Duodenal mucosa (tissue), 2 donors: ENCODE measurements around the gene HOXD13.

Source experiments
- H3K27ac ChIP-seq: one replicate; pipeline ENCODE4 v1.7.0; 2013; ENCODE audit warnings: low read depth, low read length
- H3K27me3 ChIP-seq, 2 donors: one replicate each; pipeline ENCODE4 v1.7.0; 2013; ENCODE audit warnings: low read length in 2 of 2, control low read depth in 1 of 2; ENCODE audit not compliant: insufficient read depth in 2 of 2, control insufficient read depth in 1 of 2
- H3K36me3 ChIP-seq, 2 donors: one replicate each; pipeline ENCODE4 v1.7.0; 2013; ENCODE audit warnings: low read length in 2 of 2, control low read depth in 1 of 2; ENCODE audit not compliant: insufficient read depth in 2 of 2, control insufficient read depth in 1 of 2
- H3K4me1 ChIP-seq, 2 donors: one replicate each; pipeline ENCODE4 v1.7.0; 2013; ENCODE audit warnings: low read length in 2 of 2, control low read depth in 1 of 2; ENCODE audit not compliant: insufficient read depth in 2 of 2, control insufficient read depth in 1 of 2
- H3K4me3 ChIP-seq, 2 donors: one replicate each; pipeline ENCODE4 v1.7.0; 2013; ENCODE audit warnings: low read length in 2 of 2, low read depth in 1 of 2
- H3K9ac ChIP-seq, 2 donors: one replicate each; pipeline ENCODE4 v1.7.0; 2013; ENCODE audit warnings: low read length in 2 of 2, low read depth in 1 of 2
- H3K9me3 ChIP-seq, 2 donors: one replicate each; pipeline ENCODE4 v1.7.0; 2013; ENCODE audit warnings: low read length in 2 of 2, control low read depth in 1 of 2; ENCODE audit not compliant: control insufficient read depth in 1 of 2

Gene HOXD13

GRCh38 chr2:176072951-176073904, 19.3 kb upstream of the HOXD13 start:
- H3K4me1 ChIP-seq: peaks cover 6 to 8% of the 10 kb centered on the region in 2 donors
- no peak overlapping the region for H3K27ac ChIP-seq
- H3K9ac ChIP-seq: no peak overlapping the region
- H3K4me3 ChIP-seq: no peak overlapping the region
- peaks cover 93 to 94% of the 10 kb centered on the region in 2 donors for H3K27me3 ChIP-seq
- no peaks in the 10 kb centered on the region for H3K9me3 ChIP-seq
- H3K36me3 ChIP-seq: no peaks in the 10 kb centered on the region

DNA sequence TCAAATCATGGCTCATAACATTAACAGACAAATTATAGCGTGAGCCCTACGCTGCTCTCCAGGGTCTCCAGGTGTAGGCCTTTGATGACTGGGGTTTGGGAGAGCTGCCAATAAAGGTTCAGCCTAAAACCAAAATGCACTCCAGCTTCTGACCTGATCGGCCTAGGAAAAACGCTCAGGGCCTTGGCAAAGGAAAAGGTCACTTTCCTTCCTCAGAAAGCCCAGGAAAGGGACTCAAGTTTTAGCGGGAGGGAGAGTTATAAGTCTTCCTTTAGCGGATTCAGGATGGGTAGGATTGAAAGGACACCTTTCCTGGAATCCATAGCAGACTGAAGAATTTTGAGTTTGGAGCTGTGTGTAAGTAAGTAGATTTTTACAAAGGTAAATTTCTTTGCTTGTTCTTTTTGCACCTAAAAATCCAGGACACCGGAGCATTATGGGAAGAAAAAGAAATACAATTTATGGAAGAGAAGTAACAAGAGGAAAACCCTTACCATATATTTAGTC, 17.5 kb upstream of the HOXD13 start:
- Histone ChIP-seq H3K27me3 (peaks cover 92 to 93% of the 10 kb centered on the region in 2 donors), H3K4me1 (peaks cover 0 to 7% of the 10 kb centered on the region in 2 donors), H3K36me3 (no peaks in the 10 kb centered on the region), H3K4me3 (no peak overlapping the region), H3K9me3 (no peaks in the 10 kb centered on the region), H3K27ac (no peak overlapping the region), H3K9ac (no peak overlapping the region)

DNA sequence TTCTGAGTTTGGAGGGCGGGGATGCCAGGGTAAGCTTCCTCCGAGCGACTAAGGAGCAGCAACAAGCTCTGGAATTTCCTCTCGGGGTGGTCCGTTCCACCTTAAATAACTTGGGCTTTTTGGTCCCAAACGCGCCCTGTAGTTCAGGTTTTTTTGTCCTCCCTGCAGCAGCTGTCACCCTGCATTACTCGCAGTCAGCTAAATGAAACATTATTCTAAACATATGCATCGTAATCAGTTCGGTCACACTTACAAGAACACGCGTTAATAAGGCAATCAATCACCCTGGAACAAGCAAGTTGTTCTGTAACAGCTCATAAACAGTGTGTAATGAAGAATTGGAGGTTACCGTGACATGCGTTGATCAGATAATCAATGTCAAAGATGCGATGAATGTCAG, 17.0 kb upstream of the HOXD13 start:
- Histone ChIP-seq H3K4me1 (peaks cover 0 to 9% of the 10 kb centered on the region in 2 donors), H3K27ac (no peak overlapping the region), H3K36me3 (no peaks in the 10 kb centered on the region), H3K9ac (no peak overlapping the region), H3K4me3 (no peak overlapping the region), H3K27me3 (peaks cover 88 to 89% of the 10 kb centered on the region in 2 donors), H3K9me3 (no peaks in the 10 kb centered on the region)

DNA sequence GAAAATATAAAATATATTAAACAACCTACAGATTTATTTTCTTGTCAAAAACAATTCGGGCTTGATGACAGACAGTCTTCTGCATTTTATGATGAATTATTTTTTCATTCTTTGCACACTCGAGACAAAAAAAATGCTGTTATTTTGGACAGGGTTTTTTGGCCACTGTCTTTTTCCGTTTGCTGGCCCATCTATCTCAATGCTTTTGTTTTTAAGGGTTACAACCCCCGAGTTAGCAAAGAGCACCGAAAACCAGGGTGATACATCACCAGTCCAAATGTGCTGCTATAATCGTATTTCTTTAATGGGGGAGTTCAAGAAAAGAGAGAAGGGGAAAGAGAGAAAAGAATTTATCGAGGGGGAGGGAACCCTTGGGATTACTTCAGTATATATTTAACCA, 16.5 kb upstream of the HOXD13 start:
- no peaks in the 10 kb centered on the region for H3K36me3 ChIP-seq
- H3K4me1 ChIP-seq: peaks cover 0 to 11% of the 10 kb centered on the region in 2 donors
- H3K27me3 ChIP-seq: peaks cover 87 to 89% of the 10 kb centered on the region in 2 donors
- H3K4me3 ChIP-seq: no peak overlapping the region
- no peak overlapping the region for H3K27ac ChIP-seq
- no peak overlapping the region for H3K9ac ChIP-seq
- H3K9me3 ChIP-seq: peaks cover 0 to 2% of the 10 kb centered on the region in 2 donors

GRCh38 chr2:176076796-176077195, 15.7 kb upstream of the HOXD13 start:
- Histone ChIP-seq H3K9ac (no peak overlapping the region), H3K4me3 (no peak overlapping the region), H3K27me3 (peaks cover 87 to 89% of the 10 kb centered on the region in 2 donors), H3K9me3 (peaks cover 0 to 2% of the 10 kb centered on the region in 2 donors), H3K36me3 (no peaks in the 10 kb centered on the region), H3K27ac (no peak overlapping the region), H3K4me1 (peaks cover 0 to 11% of the 10 kb centered on the region in 2 donors)

GRCh38 chr2:176078541-176079284, 13.8 kb upstream of the HOXD13 start:
- H3K4me3 ChIP-seq: no peak overlapping the region
- peaks cover 0 to 2% of the 10 kb centered on the region in 2 donors for H3K9me3 ChIP-seq
- H3K9ac ChIP-seq: no peak overlapping the region
- H3K4me1 ChIP-seq: peaks cover 0 to 14% of the 10 kb centered on the region in 2 donors
- no peak overlapping the region for H3K27ac ChIP-seq
- H3K36me3 ChIP-seq: no peaks in the 10 kb centered on the region
- peaks cover 87 to 91% of the 10 kb centered on the region in 2 donors for H3K27me3 ChIP-seq

DNA sequence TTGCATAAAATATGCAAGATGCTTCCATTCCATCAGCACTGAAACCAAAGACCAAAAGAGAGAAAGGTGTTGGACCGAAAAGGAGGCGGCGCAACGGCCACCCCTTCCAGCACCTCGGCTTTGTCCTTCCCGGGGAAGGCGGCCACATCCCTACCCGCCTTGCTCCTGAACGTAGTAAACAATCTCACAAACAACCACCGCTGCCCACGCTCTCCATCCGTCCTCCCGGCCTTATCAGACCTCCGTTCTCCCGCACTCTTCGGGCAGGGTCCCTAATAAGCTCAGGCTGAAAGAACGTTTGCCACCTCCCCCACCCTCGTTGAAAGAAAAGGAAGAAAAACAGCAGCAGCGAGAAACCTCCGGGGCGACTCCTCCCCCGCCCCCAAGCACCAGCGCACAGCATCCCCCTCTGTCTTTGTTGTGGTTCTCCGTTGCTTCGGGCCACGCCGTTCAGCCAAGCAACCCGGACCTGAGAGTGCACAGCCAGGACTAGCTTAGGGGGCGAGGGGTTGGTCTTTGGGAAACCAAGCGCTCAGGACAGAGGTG, 13.2 kb upstream of the HOXD13 start:
- Histone ChIP-seq H3K9ac (no peak overlapping the region), H3K4me3 (no peak overlapping the region), H3K27ac (no peak overlapping the region), H3K4me1 (peaks cover 0 to 14% of the 10 kb centered on the region in 2 donors), H3K27me3 (peaks cover 88 to 91% of the 10 kb centered on the region in 2 donors), H3K9me3 (peaks cover 0 to 2% of the 10 kb centered on the region in 2 donors), H3K36me3 (no peaks in the 10 kb centered on the region)

DNA sequence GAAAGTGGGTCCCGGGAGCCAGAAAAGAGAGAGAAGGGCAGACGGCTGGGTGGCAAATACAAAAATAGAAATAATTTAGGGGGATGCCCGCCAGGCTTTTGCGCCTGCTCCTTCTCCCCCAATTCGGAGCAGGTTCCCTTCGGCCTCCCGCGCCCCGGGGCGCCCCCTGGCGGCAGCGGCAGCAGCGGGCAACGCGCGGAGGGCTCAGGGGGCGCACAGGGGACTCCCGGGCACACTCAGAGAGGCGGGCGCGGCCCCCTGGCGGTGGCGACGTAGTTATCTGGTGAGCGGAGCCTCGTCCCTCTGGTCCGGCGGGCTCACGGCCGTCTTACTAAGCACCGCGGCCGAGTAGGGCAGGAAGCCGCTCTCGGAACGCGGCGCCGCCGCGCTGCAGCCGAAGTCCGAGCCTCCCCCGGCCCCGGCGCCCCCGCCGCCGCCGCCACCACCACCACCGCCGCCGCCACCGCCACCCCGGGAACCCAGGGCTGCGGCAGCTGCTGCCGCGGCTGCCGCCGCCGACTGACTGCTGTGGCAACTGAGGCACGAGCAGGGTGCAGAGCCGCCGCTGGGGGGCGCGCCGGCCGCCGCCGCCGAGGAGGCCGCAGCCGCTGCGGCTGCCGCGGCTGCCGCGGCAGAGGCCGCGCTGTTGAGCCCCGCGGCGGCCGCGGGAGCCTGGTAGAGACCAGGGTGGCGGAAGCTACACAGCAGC, 12.5 kb upstream of the HOXD13 start:
- Histone ChIP-seq H3K36me3 (no peaks in the 10 kb centered on the region), H3K4me1 (peaks cover 6 to 14% of the 10 kb centered on the region in 2 donors), H3K27me3 (peaks cover 88 to 91% of the 10 kb centered on the region in 2 donors), H3K9me3 (peaks cover 0 to 2% of the 10 kb centered on the region in 2 donors), H3K27ac (no peak overlapping the region), H3K4me3 (no peak overlapping the region), H3K9ac (no peak overlapping the region)

DNA sequence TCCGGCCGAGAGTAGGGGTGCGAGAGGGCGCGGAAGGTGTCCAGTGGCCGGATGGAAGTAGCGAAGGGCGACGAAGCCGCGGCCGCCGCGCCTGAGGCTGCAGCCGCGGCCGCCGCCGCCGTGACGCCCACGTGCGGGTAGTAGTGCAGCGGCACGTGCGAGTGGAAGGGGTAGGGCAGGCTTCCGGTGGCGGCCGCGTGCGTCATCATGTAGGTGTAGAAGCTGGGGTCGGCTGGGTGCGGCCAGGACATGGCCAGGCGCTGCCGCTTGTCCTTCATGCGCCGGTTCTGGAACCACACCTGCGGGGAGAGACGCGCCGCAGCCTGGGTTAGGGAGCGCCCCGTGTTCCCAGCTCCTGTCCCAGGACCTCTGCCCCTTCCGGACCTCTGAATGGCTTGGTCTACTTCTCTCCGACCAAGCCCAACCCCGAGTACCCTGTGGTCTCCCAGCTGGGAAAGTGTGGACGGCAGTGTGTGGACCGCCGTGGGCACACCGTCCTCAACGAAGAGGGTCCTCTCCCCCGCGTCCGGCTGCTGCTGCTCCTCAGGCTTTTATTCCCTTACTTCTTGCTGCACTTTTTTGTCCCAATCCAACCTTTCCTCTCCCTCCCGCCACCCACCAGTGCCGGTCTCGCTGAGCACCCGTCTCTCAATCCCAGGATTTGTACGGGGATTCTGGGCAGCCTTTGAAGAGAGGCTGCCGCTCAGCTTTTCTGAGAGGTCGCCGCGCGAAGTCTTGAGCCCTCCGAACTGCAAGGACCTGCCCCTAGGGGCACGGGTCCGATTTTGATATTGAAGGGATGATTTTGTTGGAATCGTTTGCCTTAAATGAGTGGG, 11.8 kb upstream of the HOXD13 start:
- no peak overlapping the region for H3K4me3 ChIP-seq
- no peak overlapping the region for H3K9ac ChIP-seq
- no peaks in the 10 kb centered on the region for H3K36me3 ChIP-seq
- peaks cover 0 to 2% of the 10 kb centered on the region in 2 donors for H3K9me3 ChIP-seq
- peaks cover 6 to 14% of the 10 kb centered on the region in 2 donors for H3K4me1 ChIP-seq
- peaks cover 88 to 91% of the 10 kb centered on the region in 2 donors for H3K27me3 ChIP-seq
- H3K27ac ChIP-seq: no peak overlapping the region
